Erythroblast (primary cell): ENCODE results near the gene TEX19.

Experiments used
- GATA1 ChIP-seq: IDR thresholded peaks from 2 replicates; pipeline ENCODE4 v1.6.1; 2011; ENCODE audit warnings: low read depth, mild to moderate bottlenecking, control low read depth, low read length, moderate library complexity
- POLR2A ChIP-seq: IDR thresholded peaks from 2 replicates; pipeline ENCODE4 v1.6.1; 2011; ENCODE audit warnings: mild to moderate bottlenecking, low read length

GRCh38 chr17:82403662-82404660, 44.9 kb downstream of the TEX19 start:
- no peak for TF ChIP-seq POLR2A
- TF ChIP-seq GATA1: no peak
